ENCODE data around the gene CDC40.

CDC40 gene

DNA sequence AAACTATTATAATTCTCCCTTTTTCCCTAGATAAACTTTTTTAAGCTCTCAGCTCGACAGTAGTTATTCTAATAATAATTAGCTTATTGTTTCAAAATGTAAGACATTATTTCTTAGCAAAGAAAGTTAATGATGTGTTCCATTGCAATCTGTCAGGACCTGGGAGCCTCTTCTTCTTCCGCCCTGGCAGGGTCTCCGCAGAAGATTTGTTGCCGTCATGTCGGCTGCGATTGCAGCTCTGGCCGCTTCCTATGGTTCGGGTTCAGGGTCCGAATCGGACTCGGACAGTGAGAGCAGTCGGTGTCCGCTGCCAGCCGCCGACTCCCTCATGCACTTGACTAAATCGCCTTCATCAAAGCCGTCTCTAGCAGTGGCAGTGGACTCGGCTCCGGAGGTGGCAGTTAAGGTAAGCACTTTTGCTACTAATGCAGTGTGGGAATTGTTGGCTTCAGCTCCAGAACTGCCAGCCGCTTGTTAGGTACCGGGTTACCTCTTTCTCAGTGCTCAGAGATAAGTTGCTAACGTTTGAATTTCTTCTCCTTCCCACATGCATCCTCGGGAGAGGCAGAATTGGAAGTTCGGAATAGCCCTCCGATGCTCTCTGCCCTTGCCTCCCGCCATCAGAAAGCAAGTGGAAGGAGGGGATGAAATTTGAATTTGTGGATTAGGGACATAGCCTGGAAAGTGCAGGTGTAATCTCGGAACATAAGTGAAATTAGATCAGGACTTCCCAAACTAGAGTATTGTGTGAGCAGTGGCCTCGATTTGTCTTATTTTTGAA lies at the start of gene CDC40:
Gene CDC40 (plus strand): TSS at position 200 of the 781 bp plus-strand sequence. CDS start 18 bp downstream, at position 218.
- TF ChIP-seq, protein P1, sequence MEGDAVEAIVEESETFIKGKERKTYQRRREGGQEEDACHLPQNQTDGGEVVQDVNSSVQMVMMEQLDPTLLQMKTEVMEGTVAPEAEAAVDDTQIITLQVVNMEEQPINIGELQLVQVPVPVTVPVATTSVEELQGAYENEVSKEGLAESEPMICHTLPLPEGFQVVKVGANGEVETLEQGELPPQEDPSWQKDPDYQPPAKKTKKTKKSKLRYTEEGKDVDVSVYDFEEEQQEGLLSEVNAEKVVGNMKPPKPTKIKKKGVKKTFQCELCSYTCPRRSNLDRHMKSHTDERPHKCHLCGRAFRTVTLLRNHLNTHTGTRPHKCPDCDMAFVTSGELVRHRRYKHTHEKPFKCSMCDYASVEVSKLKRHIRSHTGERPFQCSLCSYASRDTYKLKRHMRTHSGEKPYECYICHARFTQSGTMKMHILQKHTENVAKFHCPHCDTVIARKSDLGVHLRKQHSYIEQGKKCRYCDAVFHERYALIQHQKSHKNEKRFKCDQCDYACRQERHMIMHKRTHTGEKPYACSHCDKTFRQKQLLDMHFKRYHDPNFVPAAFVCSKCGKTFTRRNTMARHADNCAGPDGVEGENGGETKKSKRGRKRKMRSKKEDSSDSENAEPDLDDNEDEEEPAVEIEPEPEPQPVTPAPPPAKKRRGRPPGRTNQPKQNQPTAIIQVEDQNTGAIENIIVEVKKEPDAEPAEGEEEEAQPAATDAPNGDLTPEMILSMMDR (IDR thresholded peaks at IDR 0.05; ENCODE audit: low read depth, low read length, missing control alignments): no peak
- H3K4me3 ChIP-seq (replicated peaks; ENCODE audit: low read depth, low read length): peak within 1 kb of the TSS; percentile 72
- no peak for DNase-seq (ENCODE audit: extremely low read depth, low read depth)

DNA sequence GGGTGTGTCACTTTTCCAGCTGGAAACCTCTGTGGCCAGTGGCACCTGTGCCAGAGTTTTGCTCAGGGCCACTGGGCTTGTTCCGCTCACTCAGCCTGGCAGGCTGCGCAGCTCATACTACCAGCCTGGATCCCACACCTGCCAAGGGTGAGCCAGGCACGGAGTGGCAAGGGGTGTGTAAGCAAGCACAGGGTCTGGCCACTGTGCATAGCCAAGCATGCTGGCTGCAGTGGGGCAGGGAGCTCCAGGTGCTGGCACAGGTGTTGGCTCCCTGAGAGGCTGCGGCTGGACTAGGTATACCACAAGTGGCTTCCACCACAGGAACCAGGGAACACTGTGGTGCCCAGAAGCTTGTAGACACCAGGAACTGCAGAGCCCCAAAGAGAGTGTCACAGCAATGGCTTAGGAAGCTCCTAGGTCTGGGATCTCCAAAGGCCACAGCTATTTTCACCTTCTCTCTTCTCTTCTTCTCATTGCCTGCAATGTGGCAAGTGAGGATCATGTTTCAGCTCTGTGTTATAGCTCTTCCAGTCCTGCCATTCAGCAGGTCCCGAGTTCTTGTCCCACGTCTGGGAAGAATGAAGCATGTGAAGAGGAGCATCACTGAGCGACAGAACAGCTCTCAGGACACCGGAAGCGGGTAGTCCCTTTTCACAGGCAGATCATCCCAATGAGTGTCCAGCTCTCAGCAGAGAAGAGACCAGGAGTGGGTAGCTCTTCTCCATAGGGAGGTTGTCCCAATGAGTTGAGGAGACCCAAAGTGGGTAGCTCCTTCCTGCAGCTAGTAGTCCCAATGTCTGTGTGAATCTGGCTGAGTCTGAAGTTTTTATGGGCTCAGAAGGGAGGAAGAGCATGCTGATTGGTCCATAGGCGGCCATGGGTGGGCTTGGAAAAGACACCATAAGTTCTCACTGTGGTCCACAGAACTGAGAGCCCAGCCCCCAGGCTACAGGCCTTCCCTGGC lies 42.0 kb upstream of the CDC40 start:
- H3K4me3 ChIP-seq (replicated peaks; ENCODE audit: low read depth, low read length): no peak overlapping the region
- TF ChIP-seq, protein P1 (IDR thresholded peaks at IDR 0.05; ENCODE audit: low read depth, low read length, missing control alignments): no peak
- no peak for DNase-seq (ENCODE audit: extremely low read depth, low read depth)

DNA sequence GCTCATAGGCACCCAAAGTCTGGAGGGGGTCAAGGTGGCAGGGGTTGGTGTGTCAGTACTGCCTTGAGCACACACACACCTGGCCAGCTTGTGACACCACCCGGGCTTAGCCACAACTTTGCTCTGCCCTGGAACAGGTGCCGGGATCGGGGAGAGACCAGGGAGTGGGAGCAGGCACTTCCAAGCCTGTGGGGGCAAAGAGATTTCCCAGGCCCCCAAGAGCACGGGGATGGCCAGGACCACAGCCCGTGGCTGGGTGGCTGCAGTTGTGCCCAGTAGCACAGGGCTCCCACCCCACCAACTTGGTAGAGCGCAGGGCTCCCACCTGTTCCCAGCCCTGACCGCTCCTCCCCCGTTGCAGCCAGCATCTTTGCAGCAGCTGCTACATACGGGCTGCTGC lies 41.2 kb upstream of the CDC40 start:
- H3K4me3 ChIP-seq (replicated peaks; ENCODE audit: low read depth, low read length): no peak overlapping the region
- TF ChIP-seq, protein P1 (IDR thresholded peaks at IDR 0.05; ENCODE audit: low read depth, low read length, missing control alignments): no peak
- DNase-seq (ENCODE audit: extremely low read depth, low read depth): no peak

DNA sequence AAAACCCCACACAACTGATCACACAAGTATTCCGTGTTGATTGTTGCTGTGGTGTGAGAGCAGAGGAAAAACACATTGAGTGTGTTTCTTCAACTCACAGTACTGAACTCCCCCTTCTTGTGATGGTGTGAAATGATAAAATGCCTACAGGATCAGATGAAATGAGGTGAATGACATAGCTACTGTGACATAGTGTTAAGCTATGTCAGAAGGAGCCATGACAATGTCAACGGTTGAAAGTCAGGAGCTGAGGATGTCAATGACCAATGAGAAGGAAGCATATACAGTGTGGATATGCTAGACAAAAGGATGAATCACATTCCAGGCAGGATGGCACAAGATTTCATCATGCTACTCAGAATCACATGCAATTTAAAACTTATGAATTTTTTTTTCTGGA lies 39.6 kb upstream of the CDC40 start:
- H3K4me3 ChIP-seq (replicated peaks; ENCODE audit: low read depth, low read length): no peak overlapping the region
- no peak for DNase-seq (ENCODE audit: extremely low read depth, low read depth)
- TF ChIP-seq, protein P1 (IDR thresholded peaks at IDR 0.05; ENCODE audit: low read depth, low read length, missing control alignments): no peak

DNA sequence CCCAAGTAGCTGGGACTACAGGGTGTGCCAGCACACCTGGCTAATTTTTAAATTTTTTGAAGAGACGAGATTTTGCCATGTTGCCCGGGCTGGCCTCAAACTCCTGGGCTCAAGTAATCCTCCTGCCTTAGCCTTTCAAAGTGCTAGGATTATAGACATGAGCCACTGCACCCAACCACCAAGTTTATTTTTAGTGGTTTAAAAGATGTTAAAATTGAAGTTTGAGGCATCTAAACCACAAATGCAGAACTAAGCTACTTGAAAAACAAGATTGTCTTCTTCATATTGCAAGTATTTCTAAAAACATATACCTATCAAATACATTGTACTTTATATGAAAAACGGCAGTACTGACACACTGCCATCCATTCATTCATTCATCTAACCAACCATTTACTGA lies 32.4 kb upstream of the CDC40 start:
- H3K4me3 ChIP-seq (replicated peaks; ENCODE audit: low read depth, low read length): no peak overlapping the region
- TF ChIP-seq, protein P1 (IDR thresholded peaks at IDR 0.05; ENCODE audit: low read depth, low read length, missing control alignments): no peak
- DNase-seq (ENCODE audit: extremely low read depth, low read depth): no peak

DNA sequence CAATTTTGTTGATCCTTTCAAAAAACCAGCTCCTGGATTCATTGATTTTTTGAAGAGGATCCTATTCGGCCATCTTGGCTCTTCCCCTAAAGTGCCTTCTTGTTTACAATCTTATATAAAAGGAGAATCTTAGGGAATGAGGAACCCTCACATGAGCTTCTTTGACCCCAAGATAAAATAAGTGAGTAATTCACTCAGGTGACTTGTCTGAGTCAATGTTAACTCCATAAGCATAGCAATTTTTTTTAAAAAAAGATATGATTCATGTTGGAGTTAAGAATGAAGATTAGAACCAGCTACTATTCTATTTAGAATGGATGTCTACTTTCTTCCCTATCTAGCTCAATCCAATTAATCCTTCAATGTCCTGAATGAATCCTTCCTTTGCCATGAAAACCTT lies 21.7 kb upstream of the CDC40 start:
- TF ChIP-seq, protein P1 (IDR thresholded peaks at IDR 0.05; ENCODE audit: low read depth, low read length, missing control alignments): no peak
- DNase-seq (ENCODE audit: extremely low read depth, low read depth): no peak
- H3K4me3 ChIP-seq (replicated peaks; ENCODE audit: low read depth, low read length): no peak overlapping the region

Measured in HFF-Myc (cell line).